Measurements from ENCODE around the gene UPF3B.
A peak's percentile ranks its signal among the peaks of the same experiment; 100 is the strongest.
"Not testable (repeated sequence)": the region's sequence is repeated elsewhere in the genome, so short reads cannot be mapped to it uniquely, and the experiment has no call there.

Gene UPF3B

GRCh38 chrX:119809185-119809666 lies 43.5 kb downstream of the UPF3B start:
- H3K36me3 ChIP-seq: no peaks in the 10 kb centered on the region
- H3K27me3 ChIP-seq: no peaks in the 10 kb centered on the region
- intact Hi-C loops (cut with DNase I; ENCODE audit: low total_unique reads): no loop called here
- H3K4me3 ChIP-seq: no peak overlapping the region
- no peak overlapping the region for H3K27ac ChIP-seq
- no peak for DNase-seq
- H3K9me3 ChIP-seq: no peaks in the 10 kb centered on the region
- no peaks in the 10 kb centered on the region for H3K4me1 ChIP-seq
- TF ChIP-seq CTCF (IDR thresholded peaks at IDR 0.05): no peak

GRCh38 chrX:119808461-119808860 lies 44.3 kb downstream of the UPF3B start:
- H3K27ac ChIP-seq: not testable (repeated sequence)

GRCh38 chrX:119802546-119802945 lies 50.2 kb downstream of the UPF3B start:
- intact Hi-C loops (cut with DNase I; ENCODE audit: low total_unique reads): no loop called here
- TF ChIP-seq CTCF (IDR thresholded peaks at IDR 0.05): no peak
- Histone ChIP-seq H3K36me3 (no peaks in the 10 kb centered on the region), H3K9me3 (no peaks in the 10 kb centered on the region), H3K4me3 (no peak overlapping the region), H3K27ac (no peak overlapping the region), H3K4me1 (no peaks in the 10 kb centered on the region), H3K27me3 (no peaks in the 10 kb centered on the region)
- DNase-seq: no peak

More at GRCh38 chrX:119808461-119808860, 44.3 kb downstream of the UPF3B start:
- H3K4me1 ChIP-seq; H3K27me3 ChIP-seq; H3K4me3 ChIP-seq; H3K36me3 ChIP-seq; H3K9me3 ChIP-seq; intact Hi-C loops (cut with DNase I; ENCODE audit: low total_unique reads); DNase-seq: not testable (repeated sequence)

GRCh38 chrX:119801253-119802221 lies 51.2 kb downstream of the UPF3B start:
- Histone ChIP-seq H3K4me3 (no peak overlapping the region), H3K9me3 (no peaks in the 10 kb centered on the region), H3K27me3 (no peaks in the 10 kb centered on the region), H3K36me3 (no peaks in the 10 kb centered on the region), H3K4me1 (no peaks in the 10 kb centered on the region), H3K27ac (no peak overlapping the region)
- no peak for DNase-seq
- TF ChIP-seq CTCF (IDR thresholded peaks at IDR 0.05): no peak
- intact Hi-C loops (cut with DNase I; ENCODE audit: low total_unique reads): no loop called here

GRCh38 chrX:119791437-119792231 lies 61.1 kb downstream of the UPF3B start, which contains the start of gene RPL39:
Gene RPL39 (minus strand): TSS chrX:119791630. CDS start chrX:119791576, 54 bp downstream.
- peaks cover 0 to 18% (median 14%) of the 10 kb centered on the region in 3 donors for H3K36me3 ChIP-seq
- H3K4me1 ChIP-seq: peaks cover 0 to 22% (median 3%) of the 10 kb centered on the region in 4 donors
- H3K27ac ChIP-seq: peak within 1 kb of the TSS; percentile 90 to 92
- H3K9me3 ChIP-seq: no peaks in the 10 kb centered on the region
- H3K27me3 ChIP-seq: no peaks in the 10 kb centered on the region
- peak within 1 kb of the TSS; percentile 70 to 79 for H3K4me3 ChIP-seq
- intact Hi-C loops (cut with DNase I; ENCODE audit: low total_unique reads): loop anchor here (5.0 kb wide), 3 partner anchors 61 to 676 kb away; partner anchors contain the start of genes LAMP2 and UPF3B
- TF ChIP-seq CTCF (IDR thresholded peaks at IDR 0.05): no peak
- peak; percentile 78 to 90 for DNase-seq
